Smooth muscle cell (in vitro differentiated cells): ENCODE results near the gene DNAH6. TPM values are rescaled to one million over a fixed set of nuclear protein-coding genes. Genes with fewer than 3 reads are reported as not detected.

Experiments
- DNase-seq: peaks from one replicate; lab custom pipeline; 2025; ENCODE audit not compliant: unreplicated experiment; lab: John Stamatoyannopoulos, UW
- H2AFZ ChIP-seq: fragments of 200-600 bp; sonication (generic); 2 replicates; pipeline ENCODE4 v1.6.0; 2016; ENCODE audit warnings: antibody characterized with exemption, low read depth, mild to moderate bottlenecking
- H3F3A ChIP-seq: fragments of 200-600 bp; sonication (generic); 2 replicates; pipeline ENCODE4 v1.6.0; 2017; ENCODE audit warnings: antibody characterized with exemption, low read depth
- H3K27ac ChIP-seq: fragments of 200-600 bp; sonication (generic); 2 replicates; pipeline ENCODE4 v1.5.1; 2016; ENCODE audit warnings: low read depth, mild to moderate bottlenecking
- H3K27me3 ChIP-seq: fragments of 200-600 bp; sonication (generic); 2 replicates; pipeline ENCODE4 v1.6.1; 2016; ENCODE audit warnings: low read depth, mild to moderate bottlenecking
- H3K36me3 ChIP-seq: fragments of 200-600 bp; sonication (generic); 2 replicates; pipeline ENCODE4 v1.5.1; 2016; ENCODE audit warnings: low read depth
- H3K4me1 ChIP-seq: fragments of 200-600 bp; sonication (generic); 2 replicates; pipeline ENCODE4 v1.5.1; 2016; ENCODE audit warnings: low read depth
- H3K4me2 ChIP-seq: fragments of 200-600 bp; sonication (generic); 2 replicates; pipeline ENCODE4 v1.6.0; 2016; ENCODE audit warnings: mild to moderate bottlenecking
- H3K4me3 ChIP-seq: fragments of 200-600 bp; sonication (generic); 2 replicates; pipeline ENCODE4 v1.5.1; 2016; ENCODE audit warnings: mild to moderate bottlenecking
- H3K79me2 ChIP-seq: fragments of 200-600 bp; sonication (generic); 2 replicates; pipeline ENCODE4 v1.6.0; 2016; ENCODE audit warnings: low read depth, mild to moderate bottlenecking
- H3K9ac ChIP-seq: fragments of 200-600 bp; sonication (generic); 2 replicates; pipeline ENCODE4 v1.6.0; 2016; ENCODE audit warnings: low read depth
- H3K9me3 ChIP-seq: fragments of 200-600 bp; sonication (generic); replicated peaks from 2 replicates; pipeline ENCODE4 v1.5.1; 2016; ENCODE audit warnings: low read depth
- H4K20me1 ChIP-seq: fragments of 200-600 bp; sonication (generic); 2 replicates; pipeline ENCODE4 v1.6.0; 2016; ENCODE audit warnings: low read depth
- WGBS: methylation state at CpG from one replicate; pipeline ENCODE4 v1.1.7; 2016; ENCODE audit warnings: low lambda C conversion rate; 5-methylcytosine and 5-hydroxymethylcytosine counted together
- polyA plus RNA-seq: library from polyadenylated mRNA; unstranded; fragments of >200 nt; fragmentation: Nextera tagmentation; extraction: Ambion mirVana; gene quantifications from 2 replicates; pipeline ENCODE4 v1.2.1, GENCODE V29; 2016
- total RNA-seq: library from RNA; depleted of rRNA; stranded (reverse); fragments of >200 nt; gene quantifications from 2 replicates; pipeline ENCODE4 v1.2.3, GENCODE V29; 2014
- TF ChIP-seq, protein P1 (sequence below): fragments of 200-600 bp; sonication (generic); IDR thresholded peaks from 2 replicates; pipeline ENCODE4 v1.5.1; 2017; ENCODE audit warnings: borderline replicate concordance, mild to moderate bottlenecking, antibody characterized with exemption; ENCODE audit not compliant: insufficient read depth, poor library complexity, severe bottlenecking

Gene DNAH6
- total and polyA plus RNA-seq, 2 experiments from 2014 or later = 0.27 to 0.96 TPM

DNA sequence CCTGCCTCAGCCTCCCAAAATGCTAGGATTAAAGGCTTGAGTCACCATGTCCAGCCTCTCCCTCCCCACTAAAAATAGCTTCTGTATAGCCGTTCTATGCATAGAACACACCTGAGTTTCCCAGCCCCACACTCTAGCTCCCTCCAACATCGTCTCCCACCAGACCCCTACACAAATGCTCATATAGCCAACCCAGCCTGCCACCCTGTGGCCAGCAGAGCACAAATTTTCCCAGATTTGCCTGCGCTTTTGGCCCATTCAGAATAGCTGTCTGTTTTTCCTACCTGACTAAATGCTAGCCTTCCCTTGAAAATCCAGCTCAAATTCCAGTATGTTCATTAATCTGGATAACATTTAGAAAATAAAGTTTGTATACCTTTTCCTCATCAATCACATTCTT, 341.8 kb downstream of the DNAH6 start:
- Histone ChIP-seq H3K9me3 (no peaks in the 10 kb centered on the region), H3F3A (no peaks in the 10 kb centered on the region), H4K20me1 (no peaks in the 10 kb centered on the region), H3K4me1 (no peaks in the 10 kb centered on the region), H3K79me2 (no peaks in the 10 kb centered on the region), H3K4me2 (no peak overlapping the region), H3K27me3 (peaks cover 10% of the 10 kb centered on the region), H3K36me3 (no peaks in the 10 kb centered on the region), H3K4me3 (no peak overlapping the region), H2AFZ (no peak overlapping the region), H3K27ac (no peak overlapping the region), H3K9ac (no peak overlapping the region)
- DNase-seq = no peak
- 70% methylated on average over 3 of the region's 3 CpGs for WGBS
- TF ChIP-seq, protein P1, sequence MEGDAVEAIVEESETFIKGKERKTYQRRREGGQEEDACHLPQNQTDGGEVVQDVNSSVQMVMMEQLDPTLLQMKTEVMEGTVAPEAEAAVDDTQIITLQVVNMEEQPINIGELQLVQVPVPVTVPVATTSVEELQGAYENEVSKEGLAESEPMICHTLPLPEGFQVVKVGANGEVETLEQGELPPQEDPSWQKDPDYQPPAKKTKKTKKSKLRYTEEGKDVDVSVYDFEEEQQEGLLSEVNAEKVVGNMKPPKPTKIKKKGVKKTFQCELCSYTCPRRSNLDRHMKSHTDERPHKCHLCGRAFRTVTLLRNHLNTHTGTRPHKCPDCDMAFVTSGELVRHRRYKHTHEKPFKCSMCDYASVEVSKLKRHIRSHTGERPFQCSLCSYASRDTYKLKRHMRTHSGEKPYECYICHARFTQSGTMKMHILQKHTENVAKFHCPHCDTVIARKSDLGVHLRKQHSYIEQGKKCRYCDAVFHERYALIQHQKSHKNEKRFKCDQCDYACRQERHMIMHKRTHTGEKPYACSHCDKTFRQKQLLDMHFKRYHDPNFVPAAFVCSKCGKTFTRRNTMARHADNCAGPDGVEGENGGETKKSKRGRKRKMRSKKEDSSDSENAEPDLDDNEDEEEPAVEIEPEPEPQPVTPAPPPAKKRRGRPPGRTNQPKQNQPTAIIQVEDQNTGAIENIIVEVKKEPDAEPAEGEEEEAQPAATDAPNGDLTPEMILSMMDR = peak; percentile 12

- Histone ChIP-seq H3K27ac (no peak overlapping the region), H3K9me3 (no peaks in the 10 kb centered on the region), H3K36me3 (no peaks in the 10 kb centered on the region), H3K27me3 (peaks cover 10% of the 10 kb centered on the region), H3K9ac (no peak overlapping the region), H3K4me3 (no peak overlapping the region), H3K4me1 (no peaks in the 10 kb centered on the region), H3K79me2 (no peaks in the 10 kb centered on the region), H3K4me2 (no peak overlapping the region), H4K20me1 (no peaks in the 10 kb centered on the region), H2AFZ (no peak overlapping the region), H3F3A (no peaks in the 10 kb centered on the region)
- no peak for DNase-seq
- 92% methylated on average over 3 of the region's 3 CpGs for WGBS
- TF ChIP-seq, protein P1 = no peak
Observed at GRCh38 chr2:84858937-84859336, 342.6 kb downstream of the DNAH6 start.

DNA sequence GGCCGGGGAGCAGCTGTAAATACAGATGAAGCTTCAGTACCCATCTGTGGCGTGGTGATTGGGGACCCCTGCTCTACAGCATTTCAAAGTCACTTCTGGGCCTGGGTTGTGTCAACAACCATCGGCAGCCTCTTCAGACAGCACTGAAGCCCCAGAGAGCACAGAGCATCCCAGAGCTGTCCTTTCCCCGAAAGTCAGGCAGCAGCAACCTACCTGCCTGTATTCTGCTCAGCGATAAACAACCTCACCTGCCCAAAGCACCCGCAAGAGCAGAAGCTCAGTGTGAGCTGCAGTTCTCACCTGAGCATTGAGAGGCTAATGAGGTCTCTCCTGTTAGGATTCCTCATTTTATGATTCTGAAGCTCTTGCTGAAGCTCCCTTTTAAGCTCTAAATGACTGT, 345.2 kb downstream of the DNAH6 start:
- H2AFZ ChIP-seq = no peak overlapping the region
- H3K9me3 ChIP-seq = no peaks in the 10 kb centered on the region
- WGBS = 74% methylated on average over 6 of the region's 6 CpGs
- no peaks in the 10 kb centered on the region for H4K20me1 ChIP-seq
- no peak for DNase-seq
- no peak overlapping the region for H3K27ac ChIP-seq
- H3K4me3 ChIP-seq = no peak overlapping the region
- no peaks in the 10 kb centered on the region for H3K27me3 ChIP-seq
- no peaks in the 10 kb centered on the region for H3K79me2 ChIP-seq
- no peaks in the 10 kb centered on the region for H3K36me3 ChIP-seq
- H3K9ac ChIP-seq = no peak overlapping the region
- no peak overlapping the region for H3K4me2 ChIP-seq
- TF ChIP-seq, protein P1 = no peak
- no peaks in the 10 kb centered on the region for H3K4me1 ChIP-seq
- H3F3A ChIP-seq = no peaks in the 10 kb centered on the region

DNA sequence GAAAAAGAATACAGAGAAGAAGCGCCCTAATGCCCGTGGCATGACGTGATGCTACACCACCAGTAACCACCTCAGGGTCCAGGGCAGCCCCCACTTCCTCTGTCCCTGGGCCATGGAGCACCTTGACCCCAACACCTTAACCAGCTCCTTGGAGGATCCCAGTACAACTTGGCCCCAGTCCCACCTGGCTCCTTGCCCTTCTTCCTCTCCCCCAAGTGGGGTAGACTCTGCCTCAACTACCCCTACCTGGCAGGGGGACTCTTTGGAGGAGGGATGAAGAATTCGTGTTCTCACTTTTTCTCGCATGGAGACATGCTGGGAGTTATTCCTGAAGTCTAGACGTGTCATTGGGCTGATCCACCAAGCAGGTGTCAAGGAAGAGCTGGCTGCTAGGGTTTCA, 345.7 kb downstream of the DNAH6 start:
- Histone ChIP-seq H3F3A (no peaks in the 10 kb centered on the region), H3K9ac (no peak overlapping the region), H3K4me3 (no peak overlapping the region), H3K4me2 (no peak overlapping the region), H3K9me3 (no peaks in the 10 kb centered on the region), H2AFZ (no peak overlapping the region), H4K20me1 (no peaks in the 10 kb centered on the region), H3K4me1 (no peaks in the 10 kb centered on the region), H3K79me2 (no peaks in the 10 kb centered on the region), H3K27me3 (peaks cover 4% of the 10 kb centered on the region), H3K36me3 (no peaks in the 10 kb centered on the region), H3K27ac (no peak overlapping the region)
- WGBS = 83% methylated on average over 6 of the region's 6 CpGs
- DNase-seq = no peak
- TF ChIP-seq, protein P1 = no peak
